Upper lobe of left lung (tissue), 4 donors: ENCODE measurements around the gene CTSH.
A peak's percentile ranks its signal among the peaks of the same experiment; 100 is the strongest.

Experiments
- CTCF ChIP-seq, 6 experiments: fragments of 450-650 bp in 4 of 6; fragments of 200-600 bp in 2 of 6; sonication (generic) in 2 of 6; IDR thresholded peaks; one replicate each; pipeline ENCODE4 v1.5.1; 2016 to 2019; ENCODE audit warnings: antibody characterized with exemption in 6 of 6
- POLR2A ChIP-seq, 4 donors: fragments of 450-650 bp; IDR thresholded peaks; one replicate each; pipeline ENCODE4 v1.5.1; 2016 to 2017; ENCODE audit warnings: antibody characterized with exemption in 4 of 4, mild to moderate bottlenecking in 2 of 4

- TF ChIP-seq CTCF (IDR thresholded peaks at IDR 0.05) (no peak), POLR2A (IDR thresholded peaks at IDR 0.05) (peak in 2 of 4 donors; percentile 27 to 75)
These were observed 43.6 kb upstream of the CTSH start for GRCh38 chr15:78988361-78988911.
